ENCODE measurements around the gene TGFA. TPM values are rescaled to one million over a fixed set of nuclear protein-coding genes. Genes with fewer than 3 reads are reported as not detected.
"Not testable (repeated sequence)": the region's sequence is repeated elsewhere in the genome, so short reads cannot be mapped to it uniquely, and the experiment has no call there.

Gene TGFA
- total RNA-seq, 1 experiment from 2014 or later: 1.7 TPM

- H3K27me3 ChIP-seq (ENCODE audit: control insufficient read depth, insufficient read depth, low read length); H3K9me3 ChIP-seq (ENCODE audit: control insufficient read depth, insufficient read depth, low read depth, low read length); H3K36me3 ChIP-seq (ENCODE audit: control insufficient read depth, insufficient read depth, low read length); intact Hi-C loops (cut with micrococcal nuclease; ENCODE audit: unreplicated experiment); in situ Hi-C loops (cut with HindIII; ENCODE audit: low pct_unique_long_range_greater_than_20kb, low sequenced_read_pairs); H3K4me3 ChIP-seq (ENCODE audit: low read depth in 2 of 2, low read length in 2 of 2); BruUV-seq (replicated peaks); DNase-seq (ENCODE audit: low read depth, low spot score); H3K4me1 ChIP-seq (ENCODE audit: control insufficient read depth, insufficient read depth, low read length); POLR2A ChIA-PET; H3K27ac ChIP-seq (ENCODE audit: low read length); ATAC-seq: not testable (repeated sequence)
- CTCF ChIA-PET: interaction anchor here (0.6 kb wide), 1 partner anchor 9 kb away, joined by 6 read pairs; no protein-coding TSS in a partner anchor
Observed at GRCh38 chr2:70466647-70467046, 87.0 kb downstream of the TGFA start.

DNA sequence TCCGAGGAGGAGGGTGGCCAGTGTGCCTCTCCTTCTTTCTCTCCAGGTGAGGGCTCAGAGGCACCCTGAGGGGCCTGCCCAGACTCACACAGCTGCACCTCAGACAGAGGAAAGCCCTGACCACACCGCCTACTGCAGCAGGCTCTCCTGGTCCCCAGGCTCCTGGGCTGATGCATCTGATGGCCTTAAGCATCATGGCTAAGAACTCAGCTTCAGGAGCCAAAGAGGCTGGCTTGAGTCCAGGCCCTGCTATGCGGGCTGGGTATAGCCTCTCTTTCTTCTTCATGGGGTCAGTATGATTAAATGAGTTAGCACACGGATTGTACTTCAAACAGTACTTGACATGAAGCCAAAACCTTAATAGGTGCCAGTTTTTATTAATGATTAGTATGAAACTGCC, 89.6 kb downstream of the TGFA start:
- POLR2A ChIA-PET: no interaction called here
- Histone ChIP-seq H3K27ac (ENCODE audit: low read length) (no peak overlapping the region), H3K9me3 (ENCODE audit: control insufficient read depth, insufficient read depth, low read depth, low read length) (no peaks in the 10 kb centered on the region), H3K27me3 (ENCODE audit: control insufficient read depth, insufficient read depth, low read length) (no peaks in the 10 kb centered on the region), H3K4me3 (ENCODE audit: low read depth in 2 of 2, low read length in 2 of 2) (no peak overlapping the region), H3K4me1 (ENCODE audit: control insufficient read depth, insufficient read depth, low read length) (no peaks in the 10 kb centered on the region), H3K36me3 (ENCODE audit: control insufficient read depth, insufficient read depth, low read length) (no peaks in the 10 kb centered on the region)
- in situ Hi-C loops (cut with HindIII; ENCODE audit: low pct_unique_long_range_greater_than_20kb, low sequenced_read_pairs): no loop called here
- no peak for ATAC-seq
- no peak for DNase-seq (ENCODE audit: low read depth, low spot score)
- intact Hi-C loops (cut with micrococcal nuclease; ENCODE audit: unreplicated experiment): no loop called here
- CTCF ChIA-PET: no interaction called here
- TF ChIP-seq REST (IDR thresholded peaks at IDR 0.05; ENCODE audit: insufficient read depth in 1 of 2, low read depth in 2 of 2, low read length in 1 of 2) (no peak), SIN3A (IDR thresholded peaks at IDR 0.05; ENCODE audit: borderline replicate concordance, insufficient read depth, low read depth, low read length) (no peak), POLR2AphosphoS5 (IDR thresholded peaks at IDR 0.05; ENCODE audit: low read depth, low read length) (no peak), TCF7L2 (IDR thresholded peaks at IDR 0.05; ENCODE audit: low read depth, low read length) (no peak), CTCF (IDR thresholded peaks at IDR 0.05) (no peak)
- BruUV-seq (replicated peaks): no TSS peak

GRCh38 chr2:70463581-70463980, 90.0 kb downstream of the TGFA start:
- Histone ChIP-seq H3K27ac (ENCODE audit: low read length) (no peak overlapping the region), H3K4me1 (ENCODE audit: control insufficient read depth, insufficient read depth, low read length) (no peaks in the 10 kb centered on the region), H3K4me3 (ENCODE audit: low read depth in 2 of 2, low read length in 2 of 2) (no peak overlapping the region), H3K9me3 (ENCODE audit: control insufficient read depth, insufficient read depth, low read depth, low read length) (no peaks in the 10 kb centered on the region), H3K36me3 (ENCODE audit: control insufficient read depth, insufficient read depth, low read length) (no peaks in the 10 kb centered on the region), H3K27me3 (ENCODE audit: control insufficient read depth, insufficient read depth, low read length) (no peaks in the 10 kb centered on the region)
- TF ChIP-seq REST (IDR thresholded peaks at IDR 0.05; ENCODE audit: insufficient read depth in 1 of 2, low read depth in 2 of 2, low read length in 1 of 2) (no peak), SIN3A (IDR thresholded peaks at IDR 0.05; ENCODE audit: borderline replicate concordance, insufficient read depth, low read depth, low read length) (no peak), TCF7L2 (IDR thresholded peaks at IDR 0.05; ENCODE audit: low read depth, low read length) (no peak), POLR2AphosphoS5 (IDR thresholded peaks at IDR 0.05; ENCODE audit: low read depth, low read length) (no peak), CTCF (IDR thresholded peaks at IDR 0.05) (no peak)
- no TSS peak for BruUV-seq (replicated peaks)
- no peak for ATAC-seq
- CTCF ChIA-PET: no interaction called here
- in situ Hi-C loops (cut with HindIII; ENCODE audit: low pct_unique_long_range_greater_than_20kb, low sequenced_read_pairs): no loop called here
- no peak for DNase-seq (ENCODE audit: low read depth, low spot score)
- POLR2A ChIA-PET: no interaction called here
- intact Hi-C loops (cut with micrococcal nuclease; ENCODE audit: unreplicated experiment): no loop called here
